Measurements from ENCODE around the gene EPN1.

The EPN1 gene

DNA sequence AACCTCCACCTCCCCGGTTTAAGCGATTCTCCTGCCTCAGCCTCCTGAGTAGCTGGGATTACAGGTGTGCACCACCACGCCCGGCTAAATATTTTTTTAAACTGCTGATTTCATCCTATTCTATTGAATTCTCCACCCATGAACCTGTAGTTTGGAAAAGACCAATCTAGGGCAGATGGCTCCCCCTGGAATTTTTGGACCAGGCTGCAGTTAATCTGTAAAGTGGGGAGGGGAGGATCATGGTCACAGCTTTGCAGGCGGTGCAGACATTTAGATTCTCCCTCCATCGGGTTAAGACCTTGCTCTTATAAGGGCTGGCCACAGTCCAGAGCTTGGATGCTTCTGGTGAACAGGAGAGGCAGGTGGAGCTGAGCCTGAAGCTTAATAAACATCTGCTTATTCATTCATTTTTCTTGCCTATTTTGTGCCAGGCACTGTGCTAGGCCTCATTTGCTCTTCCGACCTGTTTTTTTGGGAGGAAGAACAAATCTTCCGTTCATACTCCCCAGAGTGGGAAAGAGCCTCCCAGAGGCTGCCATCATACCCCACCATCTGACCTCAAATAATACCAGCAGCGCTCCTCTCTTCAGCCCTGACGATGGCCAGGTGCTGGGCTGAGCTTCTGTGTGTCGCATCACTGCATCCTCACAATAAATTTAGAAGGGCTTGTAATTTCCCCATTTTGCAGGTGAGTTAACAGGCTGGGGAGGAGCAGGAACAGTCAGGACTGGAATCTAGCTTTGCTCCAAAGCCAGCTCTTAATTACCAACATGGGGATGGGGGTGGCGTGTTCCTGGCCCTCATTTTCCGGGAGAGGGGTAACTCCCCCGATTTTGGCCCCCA, 27.9 kb upstream of the EPN1 start:
- DNase-seq (ENCODE audit: low read depth): no peak

DNA sequence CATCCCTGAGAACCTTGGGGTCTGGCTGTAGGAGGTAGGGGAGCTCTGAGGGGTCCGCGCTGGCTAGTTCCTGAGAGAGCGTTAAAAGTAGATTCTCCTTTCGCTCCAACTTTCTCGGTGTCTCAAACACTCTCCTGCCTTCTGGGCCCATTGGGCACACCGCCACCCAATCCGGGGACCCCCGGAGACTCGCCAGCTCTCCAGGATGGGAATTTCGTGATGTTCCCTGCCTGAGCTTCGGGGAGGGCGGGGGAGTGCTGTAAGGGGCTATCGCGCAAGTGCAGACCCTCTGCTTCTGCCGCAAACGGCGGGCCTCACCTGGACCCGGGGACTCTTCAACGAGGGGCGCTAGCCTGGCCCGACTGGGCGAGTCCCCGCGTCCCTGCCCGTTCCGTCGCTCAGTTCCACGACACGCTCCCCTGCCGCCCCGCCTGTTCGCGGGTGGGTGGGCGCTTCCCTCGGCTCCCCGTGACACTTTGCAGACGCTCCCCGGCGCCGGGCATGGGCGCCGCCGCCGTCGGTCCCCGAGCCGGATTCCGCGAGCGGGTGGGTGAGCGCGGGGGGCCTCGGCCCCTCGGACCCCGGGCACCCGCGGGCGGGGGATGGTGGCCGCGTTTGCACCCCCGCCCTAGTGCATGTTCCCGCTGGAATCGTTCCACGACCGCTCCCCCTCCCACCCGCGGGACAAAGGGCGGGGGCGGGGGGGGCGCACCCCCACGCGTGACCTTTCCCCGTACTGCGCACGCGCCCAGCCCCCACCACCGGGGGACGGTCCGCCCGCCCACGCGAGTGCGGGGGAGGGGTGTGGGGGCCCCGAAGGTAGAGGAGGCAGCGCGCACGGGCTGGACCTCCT, 27.1 kb upstream of the EPN1 start, which contains the start of gene CCDC106:
Gene CCDC106, plus strand, starts transcription at position 481 of the 853 bp plus-strand sequence. CDS start 835 bp downstream, outside the sequence.
- peak; percentile 27 for DNase-seq (ENCODE audit: low read depth)

DNA sequence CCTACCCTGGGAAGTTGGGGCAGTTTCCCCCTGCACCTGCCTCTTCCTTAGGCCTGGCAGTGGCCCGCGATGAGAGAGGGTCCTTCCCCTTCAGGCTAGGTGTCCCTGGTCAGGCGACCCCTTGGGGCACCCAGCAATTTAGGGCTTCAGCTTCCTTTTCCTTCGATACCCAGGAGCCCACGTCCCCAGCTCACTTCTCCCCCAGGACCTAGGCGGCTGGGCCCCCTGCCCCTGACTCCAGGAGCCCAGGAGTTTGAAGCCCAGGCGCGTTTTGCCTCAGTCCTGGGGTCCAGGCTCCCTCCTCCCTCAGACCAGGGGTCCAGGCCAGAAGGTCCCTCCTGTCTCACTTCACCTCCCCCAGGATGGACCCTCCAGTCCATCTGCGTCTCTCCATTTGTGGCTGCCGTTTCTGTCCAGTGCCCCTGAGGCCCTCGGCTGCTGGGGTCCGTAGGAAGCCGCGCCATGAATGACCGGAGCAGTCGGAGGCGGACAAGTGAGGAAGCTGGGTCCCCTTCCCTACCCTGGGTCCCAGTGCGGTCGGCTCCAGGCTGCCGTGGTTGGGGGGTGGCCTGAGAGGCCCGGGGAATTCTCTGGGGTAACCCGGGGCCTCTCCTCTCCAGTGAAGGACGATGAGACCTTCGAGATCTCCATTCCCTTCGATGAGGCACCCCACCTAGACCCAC, 26.3 kb upstream of the EPN1 start:
- DNase-seq (ENCODE audit: low read depth): no peak

DNA sequence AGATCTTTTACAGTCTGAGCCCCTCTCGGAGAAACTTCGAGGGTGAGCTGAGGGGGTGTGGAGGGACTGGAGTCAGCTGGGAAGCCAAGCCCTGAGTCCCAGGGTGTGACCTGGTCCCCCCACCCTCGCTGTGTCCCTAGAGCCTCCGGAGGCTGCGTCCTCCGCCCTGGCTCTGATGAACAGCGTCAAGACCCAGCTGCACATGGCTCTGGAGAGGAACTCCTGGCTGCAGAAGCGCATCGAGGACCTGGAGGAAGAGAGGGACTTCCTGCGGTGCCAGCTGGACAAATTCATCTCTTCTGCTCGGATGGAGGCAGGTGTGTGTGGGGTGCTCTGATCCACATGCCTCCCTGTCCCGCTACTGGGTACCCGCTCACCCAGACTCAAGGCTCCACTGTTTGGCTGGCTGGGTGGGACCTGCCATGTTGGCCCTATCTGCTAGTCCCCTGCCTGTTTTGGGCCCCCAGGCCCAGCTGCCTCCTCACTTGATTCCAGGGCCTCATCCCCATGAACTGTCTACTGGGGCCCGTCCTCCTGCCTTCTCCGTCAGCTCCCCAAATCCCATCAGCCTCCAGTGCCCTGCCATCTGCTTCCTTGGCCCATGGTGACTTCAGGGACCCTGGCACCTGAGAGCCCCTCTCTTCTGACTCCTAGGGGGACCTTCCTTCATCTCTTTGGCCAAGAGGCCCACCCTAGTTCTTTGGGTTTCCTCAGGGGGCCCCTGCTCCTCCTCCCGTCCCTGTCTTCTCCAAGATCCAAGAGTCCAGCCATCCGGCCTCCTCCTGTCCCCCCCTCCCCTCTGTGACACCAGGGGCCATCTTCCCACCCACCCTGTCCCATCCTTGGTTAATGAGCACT, 25.5 kb upstream of the EPN1 start:
- no peak for DNase-seq (ENCODE audit: low read depth)

DNA sequence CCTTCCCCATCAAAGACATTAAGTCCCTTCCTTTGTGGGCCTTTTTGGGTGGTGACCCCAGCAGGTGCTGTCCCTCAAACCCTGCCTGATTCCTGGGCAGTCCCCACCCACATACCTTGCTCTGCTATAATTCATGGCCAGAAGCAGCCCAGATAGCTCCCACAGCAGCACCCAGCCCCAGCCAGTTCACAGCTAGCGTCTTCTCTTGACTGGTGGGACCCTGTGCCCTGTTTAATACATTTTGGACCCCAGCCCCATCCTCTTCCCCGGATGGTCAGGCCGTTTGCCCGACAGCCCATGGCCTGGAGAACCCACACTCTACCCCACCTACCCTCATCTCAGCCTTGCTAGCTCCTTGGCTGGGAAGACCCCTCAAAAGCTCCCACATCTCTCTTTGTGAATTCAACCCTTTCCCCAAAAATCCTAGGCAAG, 24.9 kb upstream of the EPN1 start:
- no peak for DNase-seq (ENCODE audit: low read depth)

DNA sequence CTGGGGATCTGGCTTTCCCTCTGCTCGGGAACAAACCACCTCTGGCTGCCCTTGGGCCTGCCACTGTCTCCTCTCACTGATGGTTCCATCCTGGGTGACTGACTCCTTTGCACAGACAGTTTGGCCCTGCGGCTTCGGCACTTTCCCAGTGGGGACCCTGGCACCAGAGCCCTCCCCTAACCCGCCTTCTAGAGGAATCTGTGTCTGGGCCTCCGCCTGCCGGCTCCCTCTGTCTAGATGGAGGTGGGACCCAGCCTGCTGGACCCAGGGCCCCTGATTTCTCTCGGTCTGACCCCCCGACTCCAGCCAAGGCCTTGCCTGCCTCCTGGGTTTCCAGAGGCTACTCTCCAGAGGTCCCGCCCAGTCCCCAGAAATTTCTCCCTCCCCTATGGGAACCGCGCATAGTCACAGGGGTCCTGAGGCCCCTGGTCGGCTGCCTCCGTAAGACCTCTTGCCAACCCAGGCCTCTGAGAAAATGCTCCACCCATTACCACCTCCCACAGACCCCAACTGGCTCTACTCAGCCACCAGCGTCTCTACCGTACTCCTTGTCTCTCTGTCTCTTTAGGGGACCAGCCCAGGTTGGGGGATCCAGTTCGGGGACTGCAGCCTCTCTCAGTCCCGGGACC, 24.3 kb upstream of the EPN1 start:
- DNase-seq (ENCODE audit: low read depth): no peak

DNA sequence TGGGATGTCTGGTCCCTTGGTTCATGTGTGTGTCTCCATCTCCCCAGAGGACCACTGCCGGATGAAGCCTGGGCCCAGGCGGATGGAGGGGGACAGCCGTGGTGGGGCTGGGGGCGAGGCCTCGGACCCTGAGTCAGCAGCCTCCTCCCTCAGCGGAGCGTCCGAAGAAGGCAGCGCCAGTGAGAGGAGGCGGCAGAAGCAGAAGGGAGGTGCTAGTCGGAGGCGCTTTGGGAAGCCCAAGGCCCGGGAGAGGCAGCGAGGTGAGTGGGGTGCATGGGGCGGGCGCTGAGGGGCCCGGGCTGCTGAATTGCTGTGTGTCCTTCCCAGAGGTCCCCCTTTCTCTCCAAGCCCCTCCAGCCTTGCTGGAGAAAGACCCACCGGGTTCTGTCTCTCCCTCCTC, 23.8 kb upstream of the EPN1 start:
- no peak for DNase-seq (ENCODE audit: low read depth)

DNA sequence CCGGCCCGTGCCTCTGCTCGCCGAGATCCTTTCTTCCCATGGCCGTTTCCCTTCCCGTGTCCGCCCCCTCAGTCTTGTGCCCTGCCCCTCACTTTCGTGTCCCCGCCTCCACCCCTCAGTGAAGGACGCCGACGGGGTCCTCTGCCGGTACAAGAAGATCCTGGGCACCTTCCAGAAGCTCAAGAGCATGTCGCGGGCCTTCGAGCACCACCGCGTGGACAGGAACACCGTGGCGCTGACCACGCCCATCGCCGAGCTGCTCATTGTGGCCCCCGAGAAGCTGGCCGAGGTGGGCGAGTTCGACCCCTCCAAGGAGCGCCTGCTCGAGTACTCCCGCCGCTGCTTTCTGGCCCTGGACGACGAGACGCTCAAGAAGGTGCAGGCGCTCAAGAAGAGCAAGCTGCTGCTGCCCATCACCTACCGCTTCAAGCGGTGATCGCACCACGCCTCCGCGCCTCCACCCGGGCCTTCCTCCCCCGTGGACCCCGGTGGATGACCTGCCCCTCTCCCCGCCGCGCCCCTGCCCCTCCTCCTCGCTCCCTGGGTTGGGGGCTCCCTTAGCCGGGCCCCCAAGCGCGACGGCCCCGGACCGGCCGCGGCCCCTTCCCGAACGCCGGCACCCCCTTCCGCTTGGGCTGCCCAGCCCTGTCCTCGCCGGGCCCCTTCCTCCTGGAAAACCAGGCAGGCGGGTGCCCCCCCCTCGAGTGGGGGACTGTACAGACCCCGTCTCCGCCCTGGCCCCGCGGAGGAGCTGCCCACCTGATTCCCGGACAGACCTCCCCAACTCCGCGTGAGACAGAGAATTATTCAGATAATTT, 22.5 kb upstream of the EPN1 start:
- DNase-seq (ENCODE audit: low read depth): no peak

DNA sequence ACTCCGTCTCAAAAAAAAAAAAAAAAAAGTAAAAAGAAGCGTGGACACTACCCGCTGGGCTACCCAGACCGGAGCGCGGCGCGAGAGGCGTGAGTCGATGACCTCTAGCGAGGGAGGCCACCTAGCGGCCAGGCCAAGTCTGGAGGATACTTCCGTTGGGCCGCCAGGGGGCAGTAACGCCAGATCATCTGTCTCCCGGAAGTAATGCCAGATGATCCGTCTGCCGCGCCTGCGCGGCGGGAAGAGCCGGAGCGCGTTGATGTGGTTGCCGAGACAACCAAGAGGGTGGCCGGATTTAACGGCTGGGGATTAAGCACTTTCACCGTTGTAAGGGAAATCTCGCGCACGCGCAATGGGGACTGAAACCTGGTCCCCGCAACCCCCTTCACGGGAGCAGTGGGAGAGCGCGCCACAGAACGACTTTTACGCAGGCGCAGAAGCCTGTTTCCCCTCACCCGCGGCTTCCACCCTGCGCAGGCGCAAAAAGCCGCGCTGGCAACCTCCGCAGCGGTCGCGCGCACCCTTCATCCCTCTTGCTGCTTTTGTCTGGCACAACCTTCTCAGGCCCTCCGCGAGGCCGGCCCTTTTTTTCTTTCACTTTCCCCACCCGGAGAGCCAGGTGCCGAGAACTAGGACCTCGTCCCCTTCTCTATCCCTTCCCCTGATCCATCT, 21.2 kb upstream of the EPN1 start:
- DNase-seq (ENCODE audit: low read depth): peak; percentile 99

DNA sequence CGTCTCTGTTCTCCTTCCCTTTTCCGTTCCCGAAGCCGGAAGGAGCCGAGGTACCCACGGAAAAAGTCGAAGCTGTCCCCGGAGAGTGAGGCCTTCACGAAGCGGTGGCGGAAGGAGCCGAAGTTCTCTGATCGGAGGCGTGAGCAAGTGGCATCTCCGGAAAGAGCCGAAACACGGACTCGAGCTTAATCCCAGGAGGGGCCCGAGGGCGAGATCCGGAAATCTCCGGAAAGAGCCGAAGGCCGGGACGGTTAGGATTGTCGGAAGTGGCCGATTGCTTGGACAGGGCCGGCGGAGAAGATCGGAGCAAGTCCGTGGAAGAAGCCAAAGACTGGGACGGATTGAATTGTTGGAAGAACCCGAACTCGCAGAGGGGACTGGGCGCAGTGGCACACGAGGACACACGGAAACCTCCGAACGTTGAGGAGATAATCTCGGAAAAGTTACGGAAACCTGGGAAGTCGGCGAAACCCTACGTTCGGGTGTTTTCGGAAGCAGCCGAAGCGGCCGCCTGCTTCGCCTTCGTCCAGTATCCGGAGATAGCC, 20.6 kb upstream of the EPN1 start:
- DNase-seq (ENCODE audit: low read depth): peak; percentile 99

DNA sequence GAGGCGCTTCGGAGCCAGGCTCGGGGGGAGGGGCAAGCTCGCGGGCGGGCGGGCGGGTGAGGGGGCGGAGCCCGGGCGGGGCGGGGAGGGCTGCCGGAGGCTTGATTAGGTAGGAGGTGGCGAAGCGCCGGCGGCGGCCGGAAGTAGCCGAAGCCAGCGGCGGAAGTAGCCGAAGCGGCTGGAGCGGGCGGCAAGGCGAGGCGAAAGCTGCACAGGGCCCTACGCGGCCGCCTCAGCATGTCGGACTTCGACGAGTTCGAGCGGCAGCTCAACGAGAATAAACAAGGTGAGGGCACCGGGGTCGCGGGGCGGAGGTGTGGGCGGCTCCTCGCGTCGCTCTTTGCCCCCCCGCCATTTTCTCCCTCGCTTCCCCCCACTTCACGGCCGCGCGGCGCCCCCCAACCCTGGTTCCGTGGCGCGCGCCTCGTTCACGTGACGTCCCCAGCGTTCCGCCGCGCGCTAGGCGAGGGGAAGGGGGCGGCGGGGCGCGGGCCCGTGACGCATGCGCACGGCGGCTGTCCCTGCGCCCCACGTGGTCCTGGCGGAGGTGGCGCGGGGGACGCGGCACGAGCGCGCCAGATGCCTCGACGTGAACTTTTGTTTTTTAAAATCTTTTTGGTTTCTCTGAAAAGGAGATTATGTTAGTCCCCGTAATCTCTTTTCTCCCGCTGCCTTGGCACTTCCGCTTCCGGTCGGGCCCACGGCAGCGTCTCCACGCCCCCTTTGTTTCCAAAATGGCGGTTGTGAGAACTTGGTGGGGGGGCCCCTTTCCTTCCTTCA, 20.0 kb upstream of the EPN1 start, which contains the start of gene U2AF2:
Gene U2AF2, plus strand, starts transcription at position 168 of the 780 bp plus-strand sequence. Its CDS starts 70 bp downstream, at position 238.
- DNase-seq (ENCODE audit: low read depth): peak; percentile 21

DNA sequence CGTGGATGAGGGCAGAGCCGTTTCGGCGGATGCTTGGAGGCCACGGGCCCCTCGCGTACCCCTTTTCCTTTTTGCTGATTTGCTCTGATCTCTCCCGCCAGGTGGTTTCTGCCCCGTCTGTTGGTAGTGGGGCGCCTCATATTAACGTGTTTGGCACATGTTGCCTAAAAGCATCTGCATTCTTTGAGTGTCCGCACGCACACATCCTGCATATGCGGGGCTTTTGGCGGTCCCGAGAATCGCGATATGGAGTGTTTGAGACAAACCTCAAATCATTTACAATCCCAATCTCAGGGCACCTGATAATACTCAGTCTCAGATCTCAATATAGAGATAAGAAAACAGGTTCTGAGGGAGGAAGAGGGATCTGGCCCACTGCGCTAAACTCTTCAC, 19.4 kb upstream of the EPN1 start:
- no peak for DNase-seq (ENCODE audit: low read depth)

DNA sequence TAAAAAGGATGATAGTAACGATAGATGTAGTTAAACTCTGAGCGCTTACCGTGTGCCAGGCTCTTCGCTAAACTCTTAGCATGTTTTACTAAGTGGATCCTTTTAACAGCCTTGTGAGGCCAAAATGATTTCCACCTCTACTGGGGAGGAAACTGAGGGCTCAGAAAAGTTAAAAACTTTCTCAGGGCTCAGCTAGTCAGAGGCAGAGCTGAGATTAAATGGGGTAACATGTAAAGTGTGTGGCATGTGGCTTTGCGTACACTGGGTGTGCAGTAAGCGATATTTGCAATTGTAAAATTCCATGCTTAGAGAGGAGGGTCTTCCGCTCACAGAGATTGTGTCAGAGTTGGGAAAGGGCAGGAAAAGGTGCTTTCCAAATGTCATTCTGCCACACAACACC, 18.5 kb upstream of the EPN1 start:
- DNase-seq (ENCODE audit: low read depth): no peak

DNA sequence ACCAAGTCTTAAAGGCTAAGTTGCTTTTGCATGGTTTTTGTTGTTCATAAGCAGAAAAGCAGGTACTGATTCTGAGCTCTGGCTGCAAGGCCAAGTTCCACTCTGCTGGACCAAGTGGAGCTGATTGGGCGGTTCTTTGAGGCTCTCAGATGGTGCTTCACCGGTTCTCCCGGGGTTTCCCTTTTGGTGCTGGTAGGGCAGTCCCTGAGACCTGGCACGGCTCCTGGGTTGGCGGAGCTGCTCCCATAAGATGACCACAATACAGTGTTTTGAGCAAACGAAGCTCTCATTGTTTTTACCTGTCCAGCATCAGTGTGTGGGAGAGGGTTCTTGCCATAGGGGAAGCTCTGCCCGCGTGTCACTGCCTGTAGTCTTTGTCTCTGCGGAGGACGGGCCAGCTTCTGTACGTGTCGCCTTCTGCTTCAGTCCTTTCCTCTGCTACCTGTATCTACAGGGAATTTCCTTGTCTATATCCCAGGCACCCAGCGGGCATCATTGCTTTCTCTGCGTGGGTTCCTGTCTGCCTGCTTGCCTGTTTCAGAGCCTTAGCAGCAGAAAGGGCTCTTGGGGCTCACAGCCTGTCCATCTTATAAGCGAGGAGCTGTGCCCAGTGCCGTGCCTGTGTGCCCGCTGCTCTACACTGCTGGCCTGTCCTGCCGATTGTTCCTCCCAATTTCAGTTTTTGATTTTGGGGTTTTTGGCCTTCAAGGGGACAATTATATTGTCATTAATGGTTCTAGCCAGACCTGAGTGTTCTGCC, 17.9 kb upstream of the EPN1 start:
- DNase-seq (ENCODE audit: low read depth): no peak

DNA sequence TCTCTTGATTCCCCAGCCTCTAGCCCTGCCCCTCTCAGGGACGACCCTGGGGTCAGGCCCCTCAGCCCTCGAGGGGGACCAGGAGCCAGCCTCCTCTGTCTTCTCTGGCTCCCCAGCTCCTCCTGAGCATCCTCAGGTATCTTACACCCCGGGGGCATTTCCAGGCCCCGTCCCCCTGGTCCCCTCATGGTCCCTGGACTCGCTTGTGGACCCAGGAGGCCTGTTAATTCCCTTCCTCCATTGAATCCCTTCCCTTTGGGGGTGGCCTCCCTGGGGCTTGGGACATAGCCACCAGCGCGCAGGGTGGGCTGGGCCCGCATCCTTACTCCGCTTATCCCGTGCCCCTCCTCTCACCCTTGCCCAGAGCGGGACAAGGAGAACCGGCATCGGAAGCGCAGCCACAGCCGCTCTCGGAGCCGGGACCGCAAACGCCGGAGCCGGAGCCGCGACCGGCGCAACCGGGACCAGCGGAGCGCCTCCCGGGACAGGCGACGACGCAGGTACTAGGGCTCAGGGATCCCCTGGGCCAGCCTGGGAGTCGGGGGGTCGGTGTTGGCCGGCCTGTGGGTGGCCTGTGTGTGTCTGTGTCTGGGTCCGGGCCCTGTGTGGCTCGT, 16.1 kb upstream of the EPN1 start:
- no peak for DNase-seq (ENCODE audit: low read depth)

DNA sequence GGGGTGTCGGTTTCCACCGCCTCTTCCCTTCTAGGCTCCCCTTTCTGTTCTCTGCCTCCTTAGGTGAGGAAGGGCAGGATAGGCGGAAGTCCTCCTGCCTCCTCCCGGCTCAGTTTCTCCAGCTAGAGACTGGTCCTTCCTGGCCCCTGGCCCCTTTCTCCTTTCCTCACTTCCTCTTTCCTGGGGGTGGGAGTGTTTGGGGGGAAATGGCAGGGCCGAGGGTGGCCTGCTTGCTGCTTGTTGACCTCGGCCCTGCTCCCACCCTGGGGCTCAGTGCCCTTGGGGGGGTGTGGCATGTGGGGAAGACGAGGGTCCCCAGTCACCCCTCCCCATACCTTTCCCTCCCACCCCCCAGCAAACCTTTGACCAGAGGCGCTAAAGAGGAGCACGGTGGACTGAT, 15.2 kb upstream of the EPN1 start:
- DNase-seq (ENCODE audit: low read depth): no peak

DNA sequence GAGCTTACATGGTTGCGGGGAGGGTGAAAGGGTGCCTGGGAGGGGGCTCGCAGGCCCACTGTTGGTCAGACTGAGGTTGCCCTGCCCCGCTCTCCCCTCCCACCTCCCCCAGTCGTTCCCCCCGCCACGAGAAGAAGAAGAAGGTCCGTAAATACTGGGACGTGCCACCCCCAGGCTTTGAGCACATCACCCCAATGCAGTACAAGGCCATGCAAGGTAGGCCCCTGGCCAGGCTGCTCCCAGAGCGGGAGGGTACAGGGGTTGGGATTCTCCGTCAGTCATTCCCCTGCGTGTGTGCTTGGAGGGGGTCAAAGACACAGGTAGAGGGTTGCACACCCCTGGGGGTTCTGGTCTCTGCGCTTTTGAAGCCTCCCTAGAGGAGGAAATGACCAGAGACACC, 14.6 kb upstream of the EPN1 start:
- no peak for DNase-seq (ENCODE audit: low read depth)
